Measurements from ENCODE around the gene ZNF774. TPM values are rescaled to one million over a fixed set of nuclear protein-coding genes. Genes with fewer than 3 reads are reported as not detected.
A peak's percentile ranks its signal among the peaks of the same experiment; 100 is the strongest.

Gene ZNF774
- total RNA-seq, 1 donor from 2014 or later = 3.3 TPM

DNA sequence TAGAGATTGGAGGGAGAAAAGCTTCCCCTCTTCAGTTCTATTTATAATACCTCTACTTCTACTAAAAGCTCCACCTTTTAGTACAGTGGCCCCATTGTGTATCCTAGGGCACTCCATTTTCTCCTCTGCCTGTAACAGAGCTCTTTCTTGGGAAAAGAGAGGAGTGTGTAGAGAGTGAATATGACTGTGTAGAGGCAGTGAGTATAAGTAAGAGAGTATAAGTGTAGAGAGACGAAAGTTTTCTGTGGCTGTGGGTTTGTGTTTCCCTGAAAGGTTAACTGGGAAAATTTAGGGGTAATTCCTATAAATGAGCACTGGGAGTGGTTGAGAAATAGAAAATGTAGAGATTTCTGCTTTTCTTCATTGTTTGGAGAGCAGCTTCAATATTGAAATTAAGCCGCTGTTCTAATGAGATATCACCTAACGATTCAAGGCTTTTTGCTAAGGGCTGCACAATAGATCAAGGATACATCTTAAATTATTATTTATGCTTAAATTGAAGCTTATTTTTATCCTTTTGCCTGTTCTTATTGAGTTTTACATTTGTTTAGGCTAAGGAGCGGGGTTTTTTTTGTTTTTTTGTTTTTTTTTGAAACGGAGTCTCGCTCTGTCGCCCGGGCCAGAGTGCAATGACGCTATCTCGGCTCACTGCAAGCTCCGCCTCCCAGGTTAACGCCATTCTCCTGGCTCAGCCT is 42.8 kb downstream of the ZNF774 start:
- TF ChIP-seq, protein P1, sequence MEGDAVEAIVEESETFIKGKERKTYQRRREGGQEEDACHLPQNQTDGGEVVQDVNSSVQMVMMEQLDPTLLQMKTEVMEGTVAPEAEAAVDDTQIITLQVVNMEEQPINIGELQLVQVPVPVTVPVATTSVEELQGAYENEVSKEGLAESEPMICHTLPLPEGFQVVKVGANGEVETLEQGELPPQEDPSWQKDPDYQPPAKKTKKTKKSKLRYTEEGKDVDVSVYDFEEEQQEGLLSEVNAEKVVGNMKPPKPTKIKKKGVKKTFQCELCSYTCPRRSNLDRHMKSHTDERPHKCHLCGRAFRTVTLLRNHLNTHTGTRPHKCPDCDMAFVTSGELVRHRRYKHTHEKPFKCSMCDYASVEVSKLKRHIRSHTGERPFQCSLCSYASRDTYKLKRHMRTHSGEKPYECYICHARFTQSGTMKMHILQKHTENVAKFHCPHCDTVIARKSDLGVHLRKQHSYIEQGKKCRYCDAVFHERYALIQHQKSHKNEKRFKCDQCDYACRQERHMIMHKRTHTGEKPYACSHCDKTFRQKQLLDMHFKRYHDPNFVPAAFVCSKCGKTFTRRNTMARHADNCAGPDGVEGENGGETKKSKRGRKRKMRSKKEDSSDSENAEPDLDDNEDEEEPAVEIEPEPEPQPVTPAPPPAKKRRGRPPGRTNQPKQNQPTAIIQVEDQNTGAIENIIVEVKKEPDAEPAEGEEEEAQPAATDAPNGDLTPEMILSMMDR (IDR thresholded peaks at IDR 0.05; ENCODE audit: insufficient read depth, low read depth, low read length) = no peak
- TF ChIP-seq EZH2 (IDR thresholded peaks at IDR 0.05; ENCODE audit: insufficient read depth, low read length) = no peak
- Histone ChIP-seq H3K9me3 (ENCODE audit: insufficient read depth, low read depth, low read length) (no peaks in the 10 kb centered on the region), H3K4me1 (ENCODE audit: insufficient read depth, low read length) (peaks cover 12% of the 10 kb centered on the region), H3K36me3 (ENCODE audit: insufficient read depth, low read length) (peaks cover 22% of the 10 kb centered on the region), H3K4me2 (ENCODE audit: low read length) (no peak overlapping the region), H3K27me3 (ENCODE audit: insufficient read depth, low read length) (no peaks in the 10 kb centered on the region), H3K79me2 (ENCODE audit: insufficient read depth, low read length) (peaks cover 99% of the 10 kb centered on the region), H3K4me3 (ENCODE audit: insufficient read depth, low read depth, low read length) (no peak overlapping the region), H3K9ac (ENCODE audit: low read length) (no peak overlapping the region), H3K27ac (ENCODE audit: low read depth, low read length) (no peak overlapping the region), H2AFZ (ENCODE audit: low read depth, low read length) (no peak overlapping the region), H4K20me1 (ENCODE audit: insufficient read depth, low read length) (peaks cover 66% of the 10 kb centered on the region)
- Mint-ChIP-seq H3K9me3 (ENCODE audit: unreplicated experiment) (no peaks in the 10 kb centered on the region), H3K36me3 (ENCODE audit: low read depth, unreplicated experiment) (peaks cover 28% of the 10 kb centered on the region), H3K27ac (ENCODE audit: unreplicated experiment) (no peak overlapping the region), H3K4me3 (ENCODE audit: unreplicated experiment) (no peak overlapping the region), H3K27me3 (ENCODE audit: low read depth, unreplicated experiment) (no peaks in the 10 kb centered on the region), H3K4me1 (ENCODE audit: low read depth, unreplicated experiment) (peaks cover 46% of the 10 kb centered on the region)
- no peak for FAIRE-seq
- DNase-seq (ENCODE audit: low read depth) = no peak

DNA sequence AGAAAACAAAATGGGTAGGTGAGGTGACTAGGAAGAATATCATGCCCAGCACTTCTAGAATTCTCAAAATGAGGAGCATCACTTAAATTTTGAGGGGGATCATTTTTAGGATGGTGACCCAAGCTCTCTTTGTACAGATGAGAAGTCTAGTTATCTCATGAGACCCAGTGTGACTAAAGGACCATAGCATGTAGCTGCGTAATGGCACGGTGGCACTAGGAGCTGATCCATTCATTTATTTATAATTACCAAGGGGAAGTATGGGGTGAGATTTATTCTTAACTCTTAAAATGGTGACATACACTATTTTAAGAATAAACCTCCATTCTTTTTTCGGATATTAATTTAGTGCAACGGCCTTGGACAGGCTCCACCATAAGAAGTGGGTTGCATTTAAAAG is 44.2 kb downstream of the ZNF774 start:
- H3K9me3 ChIP-seq (ENCODE audit: insufficient read depth, low read depth, low read length) = no peaks in the 10 kb centered on the region
- peaks cover 18% of the 10 kb centered on the region for H3K4me1 ChIP-seq (ENCODE audit: insufficient read depth, low read length)
- peak overlapping the region; percentile 7 for H3K4me3 Mint-ChIP-seq (ENCODE audit: unreplicated experiment)
- H3K27me3 Mint-ChIP-seq (ENCODE audit: low read depth, unreplicated experiment) = no peaks in the 10 kb centered on the region
- H3K79me2 ChIP-seq (ENCODE audit: insufficient read depth, low read length) = peaks cover 99% of the 10 kb centered on the region
- H3K27ac ChIP-seq (ENCODE audit: low read depth, low read length) = no peak overlapping the region
- H4K20me1 ChIP-seq (ENCODE audit: insufficient read depth, low read length) = peaks cover 59% of the 10 kb centered on the region
- H3K27me3 ChIP-seq (ENCODE audit: insufficient read depth, low read length) = no peaks in the 10 kb centered on the region
- TF ChIP-seq, protein P1 (IDR thresholded peaks at IDR 0.05; ENCODE audit: insufficient read depth, low read depth, low read length) = no peak
- TF ChIP-seq EZH2 (IDR thresholded peaks at IDR 0.05; ENCODE audit: insufficient read depth, low read length) = no peak
- H2AFZ ChIP-seq (ENCODE audit: low read depth, low read length) = no peak overlapping the region
- FAIRE-seq (no peak), DNase-seq (ENCODE audit: low read depth) (no peak)
- no peaks in the 10 kb centered on the region for H3K9me3 Mint-ChIP-seq (ENCODE audit: unreplicated experiment)
- H3K36me3 Mint-ChIP-seq (ENCODE audit: low read depth, unreplicated experiment) = peaks cover 20% of the 10 kb centered on the region
- H3K36me3 ChIP-seq (ENCODE audit: insufficient read depth, low read length) = peaks cover 15% of the 10 kb centered on the region
- peaks cover 49% of the 10 kb centered on the region for H3K4me1 Mint-ChIP-seq (ENCODE audit: low read depth, unreplicated experiment)
- no peak overlapping the region for H3K4me2 ChIP-seq (ENCODE audit: low read length)
- H3K27ac Mint-ChIP-seq (ENCODE audit: unreplicated experiment) = no peak overlapping the region
- no peak overlapping the region for H3K9ac ChIP-seq (ENCODE audit: low read length)
- H3K4me3 ChIP-seq (ENCODE audit: insufficient read depth, low read depth, low read length) = no peak overlapping the region

Data from astrocyte (in vitro differentiated cells and primary cell).